ENCODE measurements around the gene ZFYVE28. TPM values are rescaled to one million over a fixed set of nuclear protein-coding genes. Genes with fewer than 3 reads are reported as not detected.

ZFYVE28 gene
- total RNA-seq, 1 experiment from 2014 or later, result 0.82 TPM

DNA sequence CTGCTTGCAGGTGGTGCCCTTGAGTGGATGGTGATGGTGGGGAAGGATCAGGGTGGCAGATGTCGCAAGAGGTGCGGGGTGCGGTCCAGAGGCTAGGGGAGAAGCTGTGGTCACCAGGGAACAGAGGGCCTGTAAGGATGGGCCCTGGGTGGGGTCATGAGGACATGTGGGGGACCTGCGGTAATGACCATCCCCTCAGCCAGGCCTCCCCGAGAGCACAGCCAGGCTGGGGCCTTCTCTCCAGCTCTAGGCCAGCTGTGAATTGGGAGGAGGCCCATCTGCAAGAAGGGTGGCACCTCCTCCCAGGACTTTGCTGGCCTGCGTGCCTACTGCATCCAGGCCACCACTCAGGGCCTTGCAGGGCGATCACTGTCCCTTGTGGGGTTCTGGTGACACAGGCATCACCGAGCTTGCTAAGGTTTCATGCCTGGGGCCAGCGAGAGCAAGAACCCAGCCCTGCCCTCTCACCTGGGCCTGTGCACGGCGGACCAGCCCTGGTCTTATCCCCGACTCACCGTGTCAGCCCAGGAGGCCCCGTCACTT lies 122.5 kb downstream of the ZFYVE28 start:
- no peak for DNase-seq
- intact Hi-C loops (cut with micrococcal nuclease; ENCODE audit: unreplicated experiment), result no loop called here
- H3K4me3 ChIP-seq (ENCODE audit: low read depth, low read length), result no peak overlapping the region
- Mint-ChIP-seq H3K4me3 (ENCODE audit: unreplicated experiment) (no peak overlapping the region), H3K36me3 (ENCODE audit: insufficient read depth, unreplicated experiment) (peaks cover 5% of the 10 kb centered on the region), H3K27ac (ENCODE audit: unreplicated experiment) (no peak overlapping the region), H3K4me1 (ENCODE audit: low read depth, unreplicated experiment) (no peaks in the 10 kb centered on the region), H3K9me3 (ENCODE audit: unreplicated experiment) (no peaks in the 10 kb centered on the region), H3K27me3 (ENCODE audit: insufficient read depth, unreplicated experiment) (peaks cover 10% of the 10 kb centered on the region)
- no peaks in the 10 kb centered on the region for H3K9me3 ChIP-seq
- H3K36me3 ChIP-seq (ENCODE audit: control insufficient read depth, insufficient read depth, low read length), result no peaks in the 10 kb centered on the region
- TF ChIP-seq, protein P1, sequence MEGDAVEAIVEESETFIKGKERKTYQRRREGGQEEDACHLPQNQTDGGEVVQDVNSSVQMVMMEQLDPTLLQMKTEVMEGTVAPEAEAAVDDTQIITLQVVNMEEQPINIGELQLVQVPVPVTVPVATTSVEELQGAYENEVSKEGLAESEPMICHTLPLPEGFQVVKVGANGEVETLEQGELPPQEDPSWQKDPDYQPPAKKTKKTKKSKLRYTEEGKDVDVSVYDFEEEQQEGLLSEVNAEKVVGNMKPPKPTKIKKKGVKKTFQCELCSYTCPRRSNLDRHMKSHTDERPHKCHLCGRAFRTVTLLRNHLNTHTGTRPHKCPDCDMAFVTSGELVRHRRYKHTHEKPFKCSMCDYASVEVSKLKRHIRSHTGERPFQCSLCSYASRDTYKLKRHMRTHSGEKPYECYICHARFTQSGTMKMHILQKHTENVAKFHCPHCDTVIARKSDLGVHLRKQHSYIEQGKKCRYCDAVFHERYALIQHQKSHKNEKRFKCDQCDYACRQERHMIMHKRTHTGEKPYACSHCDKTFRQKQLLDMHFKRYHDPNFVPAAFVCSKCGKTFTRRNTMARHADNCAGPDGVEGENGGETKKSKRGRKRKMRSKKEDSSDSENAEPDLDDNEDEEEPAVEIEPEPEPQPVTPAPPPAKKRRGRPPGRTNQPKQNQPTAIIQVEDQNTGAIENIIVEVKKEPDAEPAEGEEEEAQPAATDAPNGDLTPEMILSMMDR (IDR thresholded peaks at IDR 0.05; ENCODE audit: insufficient read depth in 1 of 2, low read depth in 1 of 2, low read length in 1 of 2, severe bottlenecking in 1 of 2, unreplicated experiment in 1 of 2), result no peak
- POLR2A ChIA-PET, result no interaction called here
- CTCF ChIA-PET, result no interaction called here
- BruUV-seq (replicated peaks), result no TSS peak
- H3K27me3 ChIP-seq (replicated peaks; ENCODE audit: control insufficient read depth, insufficient read depth, low read length), result no peaks in the 10 kb centered on the region
- H3K4me1 ChIP-seq, result no peaks in the 10 kb centered on the region

GRCh38 chr4:2295500-2295899 lies 122.9 kb downstream of the ZFYVE28 start:
- Histone ChIP-seq H3K4me1 (no peaks in the 10 kb centered on the region), H3K9me3 (no peaks in the 10 kb centered on the region), H3K4me3 (ENCODE audit: low read depth, low read length) (no peak overlapping the region), H3K36me3 (ENCODE audit: control insufficient read depth, insufficient read depth, low read length) (no peaks in the 10 kb centered on the region), H3K27me3 (replicated peaks; ENCODE audit: control insufficient read depth, insufficient read depth, low read length) (no peaks in the 10 kb centered on the region)
- CTCF ChIA-PET, result no interaction called here
- BruUV-seq (replicated peaks), result no TSS peak
- Mint-ChIP-seq H3K4me1 (ENCODE audit: low read depth, unreplicated experiment) (no peaks in the 10 kb centered on the region), H3K27me3 (ENCODE audit: insufficient read depth, unreplicated experiment) (peaks cover 10% of the 10 kb centered on the region), H3K36me3 (ENCODE audit: insufficient read depth, unreplicated experiment) (peaks cover 5% of the 10 kb centered on the region), H3K4me3 (ENCODE audit: unreplicated experiment) (no peak overlapping the region), H3K9me3 (ENCODE audit: unreplicated experiment) (no peaks in the 10 kb centered on the region), H3K27ac (ENCODE audit: unreplicated experiment) (no peak overlapping the region)
- no peak for DNase-seq
- POLR2A ChIA-PET, result no interaction called here
- TF ChIP-seq, protein P1 (IDR thresholded peaks at IDR 0.05; ENCODE audit: insufficient read depth in 1 of 2, low read depth in 1 of 2, low read length in 1 of 2, severe bottlenecking in 1 of 2, unreplicated experiment in 1 of 2), result no peak
- intact Hi-C loops (cut with micrococcal nuclease; ENCODE audit: unreplicated experiment), result no loop called here

DNA sequence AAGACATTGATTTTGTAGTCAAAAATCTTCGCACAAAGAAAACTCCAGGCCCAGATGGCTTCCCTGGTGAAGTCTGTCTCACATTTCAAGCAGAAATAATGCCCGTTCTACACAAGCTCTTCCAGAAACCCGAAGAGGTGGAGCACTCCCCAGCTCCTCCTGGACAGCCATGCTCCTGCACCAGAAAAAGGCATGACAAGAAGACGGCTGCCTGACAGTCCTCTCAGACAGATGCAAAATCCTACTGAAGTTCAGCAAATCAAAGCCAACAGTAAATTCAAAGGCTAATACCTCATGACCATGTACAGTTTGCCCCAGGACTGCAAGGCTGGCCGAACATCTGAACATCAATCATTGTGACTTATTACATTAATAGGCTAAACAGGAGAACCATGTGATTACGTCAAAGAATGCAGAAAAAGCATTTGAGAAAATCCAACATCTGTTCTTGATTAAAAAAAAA lies 125.8 kb downstream of the ZFYVE28 start:
- no peak for DNase-seq
- no peaks in the 10 kb centered on the region for H3K27me3 ChIP-seq (replicated peaks; ENCODE audit: control insufficient read depth, insufficient read depth, low read length)
- no peaks in the 10 kb centered on the region for H3K9me3 Mint-ChIP-seq (ENCODE audit: unreplicated experiment)
- TF ChIP-seq, protein P1 (IDR thresholded peaks at IDR 0.05; ENCODE audit: insufficient read depth in 1 of 2, low read depth in 1 of 2, low read length in 1 of 2, severe bottlenecking in 1 of 2, unreplicated experiment in 1 of 2), result no peak
- ChIA-PET POLR2A (no interaction called here), CTCF (no interaction called here)
- H3K36me3 Mint-ChIP-seq (ENCODE audit: insufficient read depth, unreplicated experiment), result peaks cover 4% of the 10 kb centered on the region
- H3K36me3 ChIP-seq (ENCODE audit: control insufficient read depth, insufficient read depth, low read length), result no peaks in the 10 kb centered on the region
- no TSS peak for BruUV-seq (replicated peaks)
- H3K4me3 Mint-ChIP-seq (ENCODE audit: unreplicated experiment), result no peak overlapping the region
- H3K4me1 Mint-ChIP-seq (ENCODE audit: low read depth, unreplicated experiment), result no peaks in the 10 kb centered on the region
- H3K9me3 ChIP-seq, result no peaks in the 10 kb centered on the region
- no peaks in the 10 kb centered on the region for H3K4me1 ChIP-seq
- intact Hi-C loops (cut with micrococcal nuclease; ENCODE audit: unreplicated experiment), result no loop called here
- H3K27ac Mint-ChIP-seq (ENCODE audit: unreplicated experiment), result no peak overlapping the region
- H3K4me3 ChIP-seq (ENCODE audit: low read depth, low read length), result no peak overlapping the region
- peaks cover 3% of the 10 kb centered on the region for H3K27me3 Mint-ChIP-seq (ENCODE audit: insufficient read depth, unreplicated experiment)

All from Caco-2 (cell line).